HG03045 (cell line): Measurements from ENCODE around the gene LRRC25.

Source experiments
- ATAC-seq: cut with Tn5 transposase; IDR thresholded peaks from one replicate; pipeline ENCODE4 v1.9.1; 2021; ENCODE audit warnings: mild to moderate bottlenecking, moderate library complexity; ENCODE audit not compliant: unreplicated experiment

The LRRC25 gene

DNA sequence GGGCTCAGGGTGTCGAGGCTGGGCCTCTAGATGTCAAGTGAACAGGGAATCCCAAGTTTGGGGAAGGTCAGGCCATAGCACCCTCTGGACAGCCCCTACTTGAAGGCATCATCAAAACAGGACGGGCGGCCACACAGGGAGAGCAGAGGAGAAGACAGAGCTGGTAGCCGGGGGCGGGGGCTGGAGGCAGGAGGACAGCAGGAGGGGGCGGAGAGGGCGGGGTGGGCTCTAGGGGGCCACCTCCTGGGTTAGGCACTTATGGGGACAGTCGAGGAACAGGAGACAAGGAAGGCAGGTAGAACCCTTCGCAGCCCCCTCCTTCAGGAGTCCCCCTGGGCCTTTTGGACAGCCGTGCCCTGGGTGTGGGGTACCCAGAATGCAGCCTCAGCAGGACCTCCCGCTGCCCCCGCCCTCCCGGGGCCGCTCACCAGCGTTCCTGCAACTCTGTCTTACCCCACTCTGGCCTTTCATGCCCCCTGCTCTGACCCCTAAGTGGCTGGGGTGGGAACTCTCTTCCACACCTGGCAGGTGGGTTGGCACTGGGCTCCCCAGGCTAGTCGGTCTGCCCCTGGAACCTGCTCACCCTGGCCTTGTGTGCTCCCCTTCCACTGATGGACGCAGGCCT is 27.6 kb upstream of the LRRC25 start:
- ATAC-seq: no peak

GRCh38 chr19:18424122-18424889 is 26.9 kb upstream of the LRRC25 start:
- ATAC-seq: no peak

DNA sequence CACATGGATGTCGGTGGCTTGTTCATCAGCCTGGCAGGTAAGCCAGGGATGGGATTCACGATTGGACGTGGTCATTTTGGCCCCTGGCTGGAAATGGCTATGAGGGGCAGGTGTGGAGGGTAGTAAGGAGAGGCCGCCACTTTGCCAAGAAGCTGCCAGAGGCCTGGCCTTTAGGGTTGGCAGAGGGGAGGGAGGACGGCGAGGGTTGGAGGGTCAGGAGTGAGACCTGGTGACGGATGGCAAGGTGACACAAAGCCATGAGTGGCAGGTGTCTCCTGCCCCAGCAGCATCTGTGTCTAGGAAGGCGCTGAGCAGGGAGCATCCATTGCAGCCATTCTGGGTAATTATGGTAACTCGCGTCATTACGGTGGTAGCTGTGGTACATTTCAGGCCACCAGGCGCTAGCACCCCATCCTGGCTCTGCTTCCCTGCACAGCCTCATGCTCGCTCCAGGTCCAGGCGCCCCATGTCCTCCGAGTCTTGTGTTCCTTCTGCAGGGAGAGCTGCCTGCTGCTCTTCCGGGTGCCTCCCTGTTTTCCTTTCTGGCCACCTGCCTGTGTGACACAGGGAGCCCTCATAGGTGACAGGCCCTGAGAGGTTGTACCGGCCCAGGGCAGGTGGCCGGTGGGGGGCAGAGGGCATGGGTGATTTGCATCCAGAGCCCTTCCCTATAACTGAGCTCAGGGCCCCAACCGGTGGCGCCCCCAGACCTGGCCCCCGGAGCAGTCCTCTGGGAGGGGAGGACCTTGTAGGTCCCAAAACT is 26.0 kb upstream of the LRRC25 start:
- ATAC-seq: no peak

DNA sequence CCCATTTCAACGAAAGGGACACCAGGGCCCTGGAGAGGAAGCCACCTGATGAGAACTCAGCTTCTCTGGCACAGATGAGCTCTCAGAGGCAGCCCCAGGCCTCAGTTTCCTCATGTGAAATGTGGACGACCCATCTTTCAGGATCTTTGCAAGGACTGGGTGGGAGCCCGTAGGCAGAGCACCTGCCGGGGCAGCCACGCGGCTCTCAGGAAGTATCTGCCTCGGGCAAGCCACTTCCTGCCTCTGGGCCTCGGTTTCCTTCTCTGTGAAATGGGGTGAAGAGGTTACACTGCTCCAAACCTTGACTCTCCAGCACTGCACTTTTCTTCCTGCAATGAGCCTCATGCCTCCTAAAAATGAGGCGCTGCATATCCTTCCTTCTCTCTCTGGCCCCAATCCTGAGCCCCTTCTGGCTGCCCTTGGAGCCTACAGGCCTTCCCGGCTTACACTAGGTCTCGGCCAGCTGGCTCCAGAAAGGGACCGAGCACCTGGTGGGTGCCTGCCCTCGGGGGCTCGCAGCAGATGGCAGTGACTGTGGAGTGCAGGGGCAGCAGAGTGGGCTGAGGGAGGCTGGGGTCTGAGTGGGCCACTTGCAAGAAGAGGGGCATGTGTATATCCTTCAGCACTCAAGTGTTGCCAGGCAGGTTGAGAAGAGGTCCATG is 25.2 kb upstream of the LRRC25 start:
- no peak for ATAC-seq

DNA sequence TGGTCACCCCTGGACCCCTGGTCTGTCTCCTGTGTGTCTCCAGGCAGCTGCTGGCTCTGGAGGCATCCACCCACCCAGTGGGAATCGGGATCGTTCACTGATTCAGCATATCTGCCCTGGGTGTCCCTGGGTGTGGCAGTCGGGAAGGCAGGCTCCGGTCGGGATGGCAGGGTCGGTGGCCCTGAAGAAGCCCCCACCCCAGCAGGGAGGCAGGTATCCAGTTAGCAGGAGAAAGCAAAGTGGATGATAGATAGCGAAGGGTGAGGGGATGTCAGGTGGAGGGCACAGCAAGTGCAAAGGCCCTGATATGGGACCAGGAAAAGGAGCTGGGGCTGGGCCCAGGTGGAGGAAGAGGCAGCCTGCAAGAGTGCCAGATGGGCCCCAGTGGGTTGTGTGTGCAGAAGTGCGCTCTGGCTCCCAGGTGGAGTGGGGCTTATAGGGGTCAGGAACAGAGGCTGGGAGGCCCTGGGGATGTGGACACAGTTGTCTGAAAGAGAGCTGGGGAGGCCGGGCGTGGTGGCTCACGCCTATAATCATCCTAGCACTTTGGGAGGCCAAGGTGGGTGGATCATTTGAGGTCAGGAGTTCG is 24.0 kb upstream of the LRRC25 start:
- no peak for ATAC-seq

GRCh38 chr19:18420930-18421329 is 23.5 kb upstream of the LRRC25 start:
- no peak for ATAC-seq

- ATAC-seq: no peak
Observed at GRCh38 chr19:18419699-18420460, 22.5 kb upstream of the LRRC25 start.

GRCh38 chr19:18419195-18419698 is 21.8 kb upstream of the LRRC25 start, which contains the start of gene SSBP4:
Gene SSBP4 (plus strand): TSS chr19:18419398. CDS start chr19:18419649, 251 bp downstream.
- peak; percentile 43 for ATAC-seq

GRCh38 chr19:18418483-18419194 is 21.2 kb upstream of the LRRC25 start:
- peak; percentile 3 for ATAC-seq

DNA sequence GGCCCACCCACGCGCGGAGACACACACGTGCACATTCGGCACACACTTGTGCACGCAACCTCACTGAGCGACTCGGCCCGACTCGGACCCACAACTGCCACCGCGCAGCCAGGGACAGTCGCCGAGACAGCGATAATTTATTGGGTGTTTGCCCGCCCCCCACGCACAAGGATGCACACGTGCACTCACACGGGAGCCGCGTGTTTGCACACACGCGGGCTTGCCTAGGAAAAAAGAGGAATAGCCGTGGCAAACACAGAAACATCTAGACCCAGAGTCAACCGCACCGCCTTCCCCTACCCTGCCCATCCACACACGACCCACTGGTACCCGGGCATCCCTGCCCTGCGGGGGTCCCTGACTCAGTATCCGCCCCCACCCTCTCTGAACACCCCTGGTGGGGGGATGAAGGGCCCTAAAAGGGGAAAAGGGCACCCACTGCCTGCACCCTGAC is 20.6 kb upstream of the LRRC25 start:
- ATAC-seq: no peak

DNA sequence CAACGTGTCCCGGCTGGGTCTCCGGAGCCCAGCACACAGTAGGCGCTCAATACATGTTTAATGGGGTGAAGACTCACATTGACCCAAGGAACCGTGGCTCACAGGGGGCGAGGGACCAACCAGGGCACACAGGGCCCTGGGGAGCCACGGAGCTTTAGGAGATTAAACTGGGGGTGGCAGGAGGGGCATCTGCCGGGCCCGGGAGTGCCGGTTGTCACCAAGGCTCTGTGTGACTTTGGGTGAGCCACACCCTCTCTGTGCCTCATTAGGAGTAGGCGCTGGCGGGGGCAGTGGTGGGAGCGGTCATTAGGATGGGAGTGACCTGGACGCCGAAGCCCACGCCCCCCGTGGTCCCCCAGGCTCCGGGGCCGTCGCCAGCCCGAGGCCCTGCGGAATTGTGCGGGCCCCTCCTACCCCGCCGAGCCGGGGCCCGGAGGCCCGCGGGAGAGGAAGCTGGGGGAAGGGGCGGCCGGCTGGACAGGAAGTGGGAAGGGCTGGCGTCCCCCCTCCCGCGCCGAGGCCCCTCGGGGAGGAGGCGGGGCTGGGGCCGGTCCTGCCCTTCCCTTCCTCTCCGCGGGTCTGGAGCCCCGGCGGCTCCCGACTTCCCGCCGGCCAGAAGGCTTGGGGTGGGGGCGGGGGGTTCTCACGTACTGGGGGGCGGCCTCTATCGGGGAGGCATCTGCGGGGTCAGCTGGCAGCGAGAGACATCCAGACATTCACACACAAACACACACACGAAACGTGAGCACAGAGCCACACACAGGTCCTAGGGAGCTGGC is 20.0 kb upstream of the LRRC25 start:
- ATAC-seq: no peak

DNA sequence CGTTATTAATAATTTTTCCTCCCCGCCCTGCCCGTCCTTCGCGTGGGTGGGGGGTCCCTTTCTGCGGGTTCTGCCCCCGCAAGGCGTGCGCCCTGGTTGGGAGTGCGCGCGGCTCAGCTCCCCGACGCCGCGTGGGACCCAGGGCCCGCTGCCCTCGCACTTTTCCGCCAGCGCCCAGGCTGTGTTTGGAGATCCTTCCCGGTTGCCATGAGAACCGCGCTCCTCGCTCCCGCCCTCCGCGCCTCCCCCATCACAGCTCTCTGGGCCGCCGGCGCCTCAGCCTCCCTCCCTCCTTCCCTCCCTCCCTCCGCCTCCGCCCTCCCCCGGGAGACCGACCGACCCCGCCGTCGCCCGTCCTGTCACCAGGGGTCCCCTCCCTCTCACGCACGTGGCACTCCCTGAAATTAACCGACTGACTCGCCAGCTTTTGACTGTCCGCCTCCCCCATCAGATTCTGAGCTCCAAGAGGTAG is 19.4 kb upstream of the LRRC25 start:
- ATAC-seq: no peak

DNA sequence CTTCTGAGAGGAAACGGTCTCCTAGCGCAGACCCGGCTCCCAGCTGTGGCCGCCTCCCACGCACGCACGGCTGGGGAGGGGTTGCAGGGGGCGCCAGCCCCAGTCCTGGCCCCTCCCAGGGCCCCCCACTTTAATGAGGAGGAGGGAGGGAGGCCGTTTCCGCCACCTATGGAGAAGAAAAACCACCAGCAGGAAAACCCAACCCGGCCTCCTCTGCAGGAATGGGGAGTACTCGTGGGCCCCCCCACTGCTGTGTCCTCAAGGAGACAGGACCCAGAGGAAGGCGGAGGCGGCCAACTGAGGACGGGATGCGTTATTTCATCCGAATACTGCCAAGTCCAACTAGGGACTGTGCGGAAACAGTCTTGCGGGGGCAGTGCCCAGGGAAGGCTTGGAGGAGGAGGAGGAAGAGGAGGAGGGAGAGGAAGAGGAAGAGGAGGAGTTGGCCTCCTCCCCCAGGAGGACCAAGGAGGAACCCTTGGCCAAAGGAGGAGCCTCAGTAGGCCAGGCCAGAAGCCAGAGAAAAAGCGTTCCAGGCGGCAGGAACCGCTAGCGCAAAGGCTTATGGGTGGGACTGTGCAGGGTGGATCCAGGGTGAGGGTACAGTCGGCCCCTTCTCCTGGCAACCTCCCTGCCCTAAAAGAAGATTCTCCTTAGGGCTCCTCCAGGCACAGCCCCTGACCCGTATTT is 17.9 kb upstream of the LRRC25 start:
- no peak for ATAC-seq

- no peak for ATAC-seq
Observed at GRCh38 chr19:18414504-18415177, 17.2 kb upstream of the LRRC25 start.

DNA sequence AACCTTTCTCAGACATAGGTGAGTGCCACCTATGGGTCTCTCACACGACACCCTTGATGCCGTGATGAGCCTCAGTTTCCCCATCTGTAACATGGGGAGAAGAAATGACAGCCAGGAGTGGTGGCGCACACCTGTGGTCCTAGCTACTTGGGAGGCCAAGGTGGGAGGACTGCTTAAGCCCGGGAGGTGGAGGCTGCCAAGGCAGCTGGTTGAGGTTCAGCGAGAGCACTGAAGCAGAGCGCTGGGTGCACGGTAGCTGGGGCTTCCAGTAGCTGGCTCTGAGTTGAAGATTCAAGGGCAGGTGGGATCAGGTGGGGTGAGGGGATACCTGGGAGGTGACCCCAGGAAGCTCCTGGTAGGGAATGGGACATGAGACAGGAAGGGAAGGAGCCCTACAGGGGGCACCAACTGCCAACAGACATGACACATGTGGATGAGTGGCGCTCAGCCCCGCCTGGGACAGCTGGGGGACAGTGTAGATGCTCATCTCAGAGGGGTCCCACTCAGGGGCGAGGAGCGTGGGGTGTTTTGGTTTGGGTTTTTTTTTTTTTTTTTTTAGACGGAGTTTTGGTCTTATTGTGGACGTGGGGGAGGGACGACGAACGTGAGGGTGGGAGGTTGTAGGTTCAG is 15.3 kb upstream of the LRRC25 start:
- no peak for ATAC-seq

GRCh38 chr19:18408053-18408476 is 10.6 kb upstream of the LRRC25 start:
- no peak for ATAC-seq

GRCh38 chr19:18406749-18407148 is 9.3 kb upstream of the LRRC25 start:
- no peak for ATAC-seq
